Sigmoid colon (tissue), 4 donors: ENCODE results near the gene ZBTB7A.

Experiments
- CTCF ChIP-seq, 4 experiments: fragments of 450-650 bp in 3 of 4; fragments of 200-600 bp in 1 of 4; IDR thresholded peaks; one replicate each; pipeline ENCODE4 v1.5.1; 2016 to 2019; ENCODE audit warnings: antibody characterized with exemption in 4 of 4, mild to moderate bottlenecking in 3 of 4, moderate library complexity in 2 of 4
- EP300 ChIP-seq, 4 donors: sonication (generic); formaldehyde crosslinking; IDR thresholded peaks; one replicate each; pipeline ENCODE4 v1.6.1; 2017; ENCODE audit warnings: antibody characterized with exemption in 4 of 4
- POLR2A ChIP-seq, 2 donors: fragments of 450-650 bp; IDR thresholded peaks; one replicate each; pipeline ENCODE4 v1.6.1; 2016; ENCODE audit warnings: antibody characterized with exemption in 2 of 2, mild to moderate bottlenecking in 2 of 2, moderate library complexity in 2 of 2
- POLR2AphosphoS5 ChIP-seq, 4 donors: sonication (generic); formaldehyde crosslinking; IDR thresholded peaks; one replicate each; pipeline ENCODE4 v1.6.1; 2017; ENCODE audit warnings: antibody characterized with exemption in 4 of 4

GRCh38 chr19:3995607-3996006 is 71.1 kb downstream of the ZBTB7A start:
- no peak for TF ChIP-seq CTCF (IDR thresholded peaks at IDR 0.05)
- TF ChIP-seq EP300 (IDR thresholded peaks at IDR 0.05), result no peak
- no peak for TF ChIP-seq POLR2A (IDR thresholded peaks at IDR 0.05)
- TF ChIP-seq POLR2AphosphoS5 (IDR thresholded peaks at IDR 0.05), result no peak
